ENCODE data around the gene DIS3L2.

Gene DIS3L2

DNA sequence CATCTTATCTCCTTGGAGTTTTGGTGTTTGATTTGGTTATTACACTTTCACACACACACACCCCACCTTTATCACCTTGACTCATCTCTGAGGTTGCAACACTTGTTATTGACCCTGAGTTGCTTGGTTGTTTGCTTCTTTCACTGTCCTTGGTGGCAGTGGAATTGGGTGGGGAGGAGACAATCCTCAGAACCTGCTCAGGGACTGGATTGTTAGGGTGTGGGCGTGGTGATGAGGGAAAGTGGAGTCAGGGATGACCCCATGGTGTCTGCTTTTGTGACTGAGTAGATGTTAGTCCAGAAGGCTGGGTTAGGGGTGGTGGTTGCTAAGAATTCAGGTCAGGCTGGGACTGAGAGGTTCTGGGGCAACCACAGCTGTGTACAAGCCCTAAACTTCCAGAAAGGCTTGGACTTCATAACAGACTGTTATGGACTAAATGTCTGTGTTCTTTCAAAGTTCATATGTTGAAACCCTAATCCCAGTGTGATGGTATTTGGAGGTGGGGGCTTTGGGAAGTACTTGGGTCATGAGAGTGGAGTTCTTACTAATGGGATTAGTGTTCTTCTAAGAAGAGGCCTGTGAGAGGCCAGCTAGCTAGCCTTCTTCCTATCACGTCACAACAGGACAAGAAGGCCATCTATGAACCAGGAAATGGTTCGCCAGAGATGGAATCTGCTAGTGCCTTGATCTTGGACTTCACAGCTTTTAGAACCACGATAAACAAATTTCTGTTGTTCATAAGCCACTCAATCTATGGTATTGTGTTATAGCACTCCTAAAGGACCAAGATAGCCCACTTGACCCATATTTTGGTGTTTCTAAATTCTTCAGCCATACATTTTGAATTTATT lies 3.4 kb upstream of the DIS3L2 start:
- DNase-seq = no peak

DNA sequence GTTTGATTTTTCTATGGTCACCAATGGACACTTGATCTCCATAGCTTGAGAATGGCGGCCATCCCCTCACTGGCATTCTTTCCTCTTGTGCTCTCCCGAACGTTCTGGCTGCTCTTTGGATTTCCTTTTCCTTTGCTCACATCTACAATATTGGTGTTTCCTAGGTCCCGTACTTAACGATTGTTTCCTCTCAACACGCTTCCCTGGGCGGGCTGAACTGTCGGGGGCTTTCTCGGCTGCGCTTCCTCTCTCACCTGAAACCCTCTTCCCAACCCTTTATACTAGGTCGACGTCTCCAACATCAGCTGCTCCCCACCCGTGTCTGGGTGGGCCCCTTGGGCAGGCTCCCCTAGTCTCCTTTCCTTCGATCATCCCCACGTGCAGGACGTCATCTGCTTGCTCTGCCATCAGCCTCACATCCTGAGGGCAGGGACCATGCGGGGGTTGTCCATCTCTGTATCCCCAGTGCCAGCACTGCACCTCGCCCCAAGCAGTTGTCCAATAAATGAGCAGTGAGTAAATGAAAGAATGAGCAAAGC lies 634 bp upstream of the DIS3L2 start:
- no peak for DNase-seq

DNA sequence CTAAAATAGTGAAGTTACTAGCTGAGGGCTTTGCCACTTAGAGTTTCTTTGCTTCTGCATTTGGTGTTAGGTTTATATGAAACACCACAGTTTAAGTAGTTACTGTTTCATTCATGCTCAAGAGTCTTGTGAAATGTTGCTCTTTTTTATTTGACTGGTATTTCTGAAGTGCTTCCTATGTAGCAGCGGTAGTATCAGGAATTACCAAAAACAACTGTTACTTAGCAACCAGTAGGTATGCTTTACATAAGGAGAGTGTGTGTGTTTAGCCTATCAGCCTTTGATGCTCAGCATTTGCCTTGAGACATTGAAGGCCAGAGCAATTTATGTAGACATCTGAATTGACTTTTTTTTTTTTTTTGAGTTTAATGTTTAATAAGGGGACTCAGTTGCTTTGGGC lies 3.6 kb downstream of the DIS3L2 start:
- DNase-seq = no peak

DNA sequence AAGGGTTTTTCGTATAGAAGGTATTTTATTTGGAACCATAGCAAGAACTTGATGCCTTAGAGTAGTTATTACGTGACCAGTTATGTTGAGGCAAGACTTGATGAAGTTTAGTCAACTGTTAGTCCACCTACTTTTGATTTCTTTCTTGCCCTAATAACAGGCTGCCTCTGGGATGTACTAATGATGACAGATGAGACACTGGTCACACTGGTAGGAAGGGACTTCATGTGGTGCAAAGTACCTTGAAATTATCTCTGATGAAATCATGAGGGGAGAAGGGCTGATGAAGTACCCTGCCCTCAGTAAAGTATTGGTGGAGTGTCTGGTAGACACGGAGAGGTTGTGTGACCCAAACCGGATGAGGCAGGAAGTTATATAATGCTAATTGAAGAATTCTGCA lies 5.4 kb downstream of the DIS3L2 start:
- no peak for DNase-seq

DNA sequence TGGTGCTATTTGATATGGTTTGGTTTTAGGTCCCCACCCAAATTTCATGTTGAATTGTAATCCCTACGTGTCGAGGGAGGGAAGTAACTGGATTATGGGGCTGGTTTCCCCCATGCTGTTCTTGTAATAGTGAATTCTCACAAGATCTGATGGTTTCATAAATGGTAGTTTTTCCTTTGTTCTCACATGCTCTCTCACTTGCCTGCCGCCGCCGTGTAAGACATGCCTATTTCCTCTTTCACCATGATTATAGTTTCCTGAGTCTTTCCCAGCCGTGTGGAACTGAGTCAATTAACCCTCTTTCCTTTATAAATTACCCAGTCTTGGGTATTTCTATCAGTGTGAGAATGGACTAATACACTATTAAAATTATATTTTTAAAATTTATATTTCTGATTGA lies 7.3 kb downstream of the DIS3L2 start:
- no peak for DNase-seq

DNA sequence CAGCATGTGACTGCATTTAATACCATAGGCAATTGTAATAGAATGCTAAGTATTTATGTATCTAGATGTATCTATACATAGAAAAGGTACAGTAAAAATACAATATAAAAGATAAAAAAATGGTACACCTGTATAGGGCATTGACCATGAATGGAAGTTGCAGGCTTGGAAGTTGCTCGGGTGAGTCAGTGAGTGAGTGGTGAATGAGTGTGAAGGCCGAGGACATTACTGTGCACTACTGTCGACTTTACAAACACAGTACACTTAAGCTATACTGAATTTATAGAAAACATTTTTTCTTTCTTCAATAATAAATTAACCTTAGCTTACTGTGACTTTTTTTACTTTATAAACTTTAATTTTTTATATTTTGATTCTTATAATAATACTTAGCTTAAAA lies 8.9 kb downstream of the DIS3L2 start:
- no peak for DNase-seq

DNA sequence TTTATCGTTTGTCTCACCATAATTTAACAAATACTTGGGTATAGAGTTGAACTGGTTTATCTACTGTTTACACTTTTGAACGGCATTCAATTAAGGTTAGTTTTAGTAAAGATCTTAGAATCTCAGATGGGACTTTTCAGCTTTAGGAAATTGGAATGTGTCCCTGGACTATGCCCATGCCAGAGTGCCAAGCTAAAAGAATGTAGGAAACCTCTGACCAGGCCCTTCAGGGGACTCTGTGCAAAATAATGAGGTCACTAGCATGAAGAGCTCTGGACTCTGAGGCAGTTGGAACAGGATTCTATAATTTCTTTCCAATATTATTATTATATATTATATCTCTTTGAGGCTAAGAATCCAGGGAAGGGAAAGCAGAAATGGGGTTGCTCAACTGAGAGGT lies 13.5 kb downstream of the DIS3L2 start:
- no peak for DNase-seq

DNA sequence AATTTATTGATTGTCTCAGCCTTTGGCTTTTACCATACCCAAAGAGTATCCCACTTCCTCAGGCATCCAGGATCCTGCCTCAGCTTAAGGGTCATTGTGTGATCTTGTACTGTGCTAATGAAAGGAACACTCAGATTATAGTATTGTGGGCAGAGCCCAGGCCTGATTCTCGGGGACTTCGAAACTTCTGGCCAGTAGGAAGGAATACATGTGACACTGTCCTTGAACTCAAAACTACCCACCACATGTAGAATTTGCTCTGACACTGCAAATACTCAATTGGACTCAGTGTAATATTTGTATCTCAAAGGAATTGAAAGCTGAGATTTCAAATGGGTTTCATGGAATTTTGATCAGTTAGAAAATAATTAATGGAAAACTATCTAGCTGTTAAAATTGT lies 15.9 kb downstream of the DIS3L2 start:
- no peak for DNase-seq

DNA sequence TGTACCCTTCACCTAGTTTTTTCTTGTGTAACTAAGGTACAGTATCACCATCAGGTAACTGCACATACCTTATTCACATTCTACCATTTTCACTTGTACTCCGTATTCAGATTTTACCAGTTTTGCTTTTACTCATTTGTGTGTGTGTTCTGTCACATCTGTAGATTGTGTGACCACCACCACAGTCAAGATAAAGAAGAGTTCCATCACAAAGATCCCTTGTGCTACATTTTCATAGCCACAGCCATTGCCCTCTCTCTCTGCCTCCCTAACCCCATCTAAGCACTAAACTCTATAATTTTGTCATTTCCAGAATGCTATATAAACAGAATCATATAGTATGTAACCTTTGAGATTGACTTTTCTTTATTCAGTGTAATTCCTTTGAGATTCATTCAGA lies 23.5 kb downstream of the DIS3L2 start:
- DNase-seq = no peak

DNA sequence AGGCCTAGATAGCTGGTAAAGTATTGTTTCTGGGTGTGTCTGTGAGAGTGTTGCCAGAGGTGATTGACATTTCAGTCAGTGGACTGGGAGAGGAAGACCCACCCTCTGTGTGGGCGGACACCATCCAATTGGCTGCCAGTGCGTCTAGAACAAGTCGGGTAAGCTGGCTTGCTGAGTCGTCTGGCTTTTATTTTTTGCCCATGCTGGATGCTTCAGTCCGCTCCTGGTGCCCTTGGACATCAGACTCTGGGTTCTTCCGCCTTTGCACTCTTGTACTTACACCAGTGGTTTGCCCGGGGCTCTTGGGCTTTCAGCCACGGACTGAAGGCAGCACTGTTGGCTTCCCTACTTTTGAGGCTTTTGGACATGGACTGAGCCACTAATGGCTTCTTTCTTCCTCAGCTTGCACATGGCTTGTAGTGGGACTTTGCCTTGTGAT lies 24.3 kb downstream of the DIS3L2 start:
- no peak for DNase-seq

DNA sequence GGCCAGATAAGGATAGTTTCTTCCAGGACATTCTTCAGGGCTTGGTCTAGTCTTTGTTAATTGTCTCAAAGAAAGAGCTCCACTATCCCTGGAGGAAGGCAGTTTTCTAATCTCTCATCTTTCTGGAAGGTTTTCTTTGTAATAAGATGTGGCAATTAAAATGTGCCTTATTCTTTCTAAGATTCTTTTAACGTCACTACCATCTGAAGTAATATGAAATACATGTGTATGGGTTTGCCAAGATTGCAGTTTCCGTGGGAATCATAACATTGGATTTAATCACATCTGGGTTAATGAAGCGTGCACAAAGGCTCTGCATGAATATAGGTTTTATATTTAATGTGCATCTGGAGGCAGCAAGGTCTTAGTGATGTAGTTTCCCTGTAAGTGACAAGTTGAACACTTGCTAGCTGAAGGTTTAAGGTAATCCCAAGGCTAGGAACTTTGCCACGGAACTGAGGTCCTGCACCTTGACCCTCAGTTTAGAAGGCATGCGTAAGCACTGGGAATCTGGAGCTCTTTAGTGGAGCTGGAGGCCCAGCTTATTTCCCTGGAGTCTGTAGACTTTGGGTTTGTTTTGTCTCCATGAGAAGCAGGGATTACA lies 25.7 kb downstream of the DIS3L2 start:
- no peak for DNase-seq

DNA sequence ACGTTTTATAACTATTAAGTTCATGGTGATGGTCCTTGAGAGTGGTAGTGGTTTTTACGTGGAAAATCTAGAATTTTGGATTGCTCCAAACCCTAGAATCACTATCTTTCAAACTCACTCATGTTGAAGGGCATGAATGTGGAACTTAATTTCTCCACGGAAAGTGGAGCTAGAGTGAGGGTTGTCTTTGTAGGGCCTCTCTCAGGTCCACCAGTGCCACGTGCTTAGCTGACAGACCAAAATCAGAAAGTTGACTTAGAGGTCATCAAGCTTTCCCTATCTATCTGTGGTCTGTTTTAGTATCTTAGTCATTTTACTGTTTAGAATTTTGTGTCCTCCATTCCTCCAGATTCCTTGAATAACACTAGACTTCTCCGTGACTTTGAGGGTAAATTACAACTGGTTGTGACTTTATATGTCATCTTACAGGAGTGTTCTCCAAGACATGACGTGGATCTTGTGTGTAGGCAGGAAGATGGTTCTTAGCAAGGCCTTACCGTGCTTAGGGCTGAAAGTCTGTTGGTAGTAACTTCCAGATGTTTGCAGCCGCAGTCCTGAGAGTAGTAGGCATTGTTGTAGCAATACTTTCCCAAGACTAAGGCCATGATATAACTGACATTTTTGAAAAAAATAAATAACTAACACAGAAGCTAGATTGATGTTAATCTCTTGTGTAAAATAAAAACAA lies 26.8 kb downstream of the DIS3L2 start:
- no peak for DNase-seq

DNA sequence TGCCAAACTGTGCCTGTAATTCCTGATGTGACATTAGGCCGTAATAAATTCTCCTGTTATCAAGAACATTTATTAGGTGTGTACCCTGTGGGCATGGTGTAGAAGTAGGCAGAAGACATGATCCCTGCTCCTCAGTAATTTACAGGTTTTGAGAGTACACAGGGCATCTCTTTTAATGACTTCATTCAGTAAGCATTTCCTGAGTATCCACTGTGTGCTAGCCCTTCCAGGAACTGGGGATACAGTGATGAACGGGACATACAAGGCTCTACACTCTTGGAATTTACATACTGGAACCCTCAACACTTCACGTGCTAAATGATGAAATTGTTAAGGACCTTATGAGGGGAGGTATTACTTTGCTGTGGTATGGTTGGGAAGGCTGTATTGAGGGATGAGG lies 30.2 kb downstream of the DIS3L2 start:
- DNase-seq = no peak

DNA sequence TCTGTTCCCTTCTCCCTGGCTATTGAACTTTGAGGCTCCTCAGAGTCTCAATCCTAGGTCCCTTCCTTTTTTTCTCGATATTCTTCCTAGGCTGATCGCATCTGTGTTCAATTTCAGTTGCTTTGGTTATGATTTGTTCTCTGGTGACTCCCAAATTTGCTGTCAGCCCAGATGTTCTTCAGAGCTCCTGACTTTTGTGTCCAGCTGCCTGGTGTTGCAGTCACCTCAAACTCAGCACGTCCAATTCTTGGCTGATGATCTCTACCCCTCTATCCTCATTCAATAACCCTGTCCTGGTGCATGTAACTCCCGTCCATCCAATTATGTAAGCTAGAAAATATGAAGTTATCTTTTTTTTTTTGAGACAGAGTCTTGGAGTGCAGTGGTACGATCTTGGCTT lies 31.4 kb downstream of the DIS3L2 start:
- DNase-seq = no peak

DNA sequence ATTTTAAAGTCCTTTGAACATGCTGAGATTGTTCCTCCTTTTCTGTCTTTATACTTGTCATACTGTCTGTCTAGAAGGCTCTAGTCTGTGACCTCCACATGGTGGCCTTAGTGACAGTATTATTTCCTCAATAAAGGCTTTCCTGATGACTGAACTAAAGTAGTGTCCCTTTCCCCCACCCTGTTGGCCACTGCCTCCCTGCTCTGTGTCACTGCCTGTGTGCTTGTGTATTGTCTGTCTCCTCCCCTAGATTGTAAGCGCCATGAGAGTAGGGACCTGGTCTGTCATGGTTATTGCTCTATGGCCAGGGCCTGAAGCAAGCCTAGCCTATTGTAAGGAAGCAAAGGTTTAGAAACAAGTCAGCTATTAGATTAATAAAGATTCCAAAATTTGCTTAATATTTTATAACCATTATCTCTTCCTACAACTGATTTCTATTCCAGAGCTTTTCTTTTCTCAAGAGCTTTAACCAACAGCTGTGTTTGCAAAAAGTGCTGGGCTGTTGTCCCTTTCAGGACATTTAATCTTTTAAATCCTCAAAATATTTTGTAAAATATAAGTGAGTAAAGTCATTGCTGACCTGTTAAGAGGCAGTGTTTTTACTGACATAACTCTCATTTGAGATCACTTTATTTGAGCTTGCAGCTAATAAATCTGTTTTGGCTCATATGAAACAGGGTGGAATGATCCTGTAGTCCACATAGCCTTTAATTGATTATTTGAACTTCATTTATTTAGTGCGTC lies 35.5 kb downstream of the DIS3L2 start:
- no peak for DNase-seq

DNA sequence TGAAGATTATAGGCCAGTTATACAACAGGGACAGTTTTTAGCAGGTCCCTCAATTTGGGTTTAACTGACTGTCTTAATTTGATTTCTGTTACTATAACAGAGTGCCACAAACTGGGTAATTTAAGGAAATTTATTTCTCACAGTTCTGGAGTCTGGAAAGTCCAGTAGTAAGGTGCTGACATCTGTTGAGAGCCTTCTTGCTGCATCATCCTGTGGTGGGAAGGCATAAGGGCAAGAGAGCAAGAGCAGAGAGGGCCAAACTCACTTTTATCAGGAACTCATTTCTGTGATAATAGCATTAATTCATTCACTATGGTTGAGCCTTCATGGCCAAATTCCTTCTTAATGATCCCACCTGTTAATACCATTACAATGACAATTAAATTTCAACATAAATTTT lies 36.5 kb downstream of the DIS3L2 start:
- DNase-seq = no peak

DNA sequence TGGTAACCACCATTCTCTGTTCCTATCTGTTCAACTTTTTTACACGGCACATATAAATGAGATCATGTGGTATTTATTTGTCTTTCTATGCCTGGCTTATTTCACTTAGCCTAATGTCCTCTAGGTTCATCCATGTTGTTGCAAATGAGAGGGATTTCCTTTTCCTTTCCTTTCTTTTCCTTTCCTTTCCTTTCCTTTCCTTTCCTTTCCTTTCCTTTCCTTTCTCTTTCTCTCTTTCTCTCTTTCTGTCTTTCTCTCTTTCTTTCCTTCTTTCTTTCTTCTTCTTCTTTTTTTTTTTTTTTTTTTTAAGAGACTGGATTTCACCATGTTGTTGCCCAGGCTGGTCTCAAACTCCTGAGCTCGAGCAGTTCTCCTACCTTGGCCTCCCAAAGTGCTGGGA lies 38.9 kb downstream of the DIS3L2 start:
- no peak for DNase-seq

DNA sequence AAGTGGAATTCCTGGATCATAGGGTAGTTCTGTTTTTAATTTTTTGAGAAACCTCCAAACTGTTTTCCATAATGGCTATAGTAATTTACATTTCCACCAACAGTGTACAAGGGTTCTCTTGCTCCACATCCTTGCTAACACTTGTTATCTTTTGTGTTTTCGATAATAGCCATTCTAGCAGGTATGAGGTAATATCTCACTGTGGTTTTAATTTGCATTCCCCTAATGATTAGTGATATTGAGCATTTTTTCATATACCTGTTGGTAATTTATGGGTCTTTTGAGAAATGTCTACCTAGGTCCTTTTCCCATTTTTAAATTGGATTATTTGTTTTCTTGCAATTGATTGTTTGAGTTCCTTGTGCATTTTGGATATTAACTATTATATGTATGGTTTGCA lies 39.6 kb downstream of the DIS3L2 start:
- no peak for DNase-seq

DNA sequence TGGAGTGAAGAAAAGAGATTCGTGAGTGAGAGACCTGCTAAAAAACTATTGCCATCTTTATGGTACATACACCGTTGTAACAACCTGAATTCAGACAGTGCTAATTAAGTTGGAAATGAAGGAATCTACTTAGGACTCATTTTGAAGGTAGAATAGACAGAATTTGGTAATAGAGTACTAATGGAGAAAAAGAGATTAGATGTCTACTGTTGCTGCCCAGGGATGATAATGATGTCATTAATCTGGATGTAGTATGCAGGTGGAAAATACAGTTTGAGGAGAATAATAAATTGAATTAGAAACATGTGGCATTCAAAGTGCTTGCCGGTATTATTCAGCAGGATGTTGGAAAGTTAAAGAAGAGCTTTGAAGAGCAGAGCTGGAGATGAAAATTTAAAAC lies 44.7 kb downstream of the DIS3L2 start:
- no peak for DNase-seq

DNA sequence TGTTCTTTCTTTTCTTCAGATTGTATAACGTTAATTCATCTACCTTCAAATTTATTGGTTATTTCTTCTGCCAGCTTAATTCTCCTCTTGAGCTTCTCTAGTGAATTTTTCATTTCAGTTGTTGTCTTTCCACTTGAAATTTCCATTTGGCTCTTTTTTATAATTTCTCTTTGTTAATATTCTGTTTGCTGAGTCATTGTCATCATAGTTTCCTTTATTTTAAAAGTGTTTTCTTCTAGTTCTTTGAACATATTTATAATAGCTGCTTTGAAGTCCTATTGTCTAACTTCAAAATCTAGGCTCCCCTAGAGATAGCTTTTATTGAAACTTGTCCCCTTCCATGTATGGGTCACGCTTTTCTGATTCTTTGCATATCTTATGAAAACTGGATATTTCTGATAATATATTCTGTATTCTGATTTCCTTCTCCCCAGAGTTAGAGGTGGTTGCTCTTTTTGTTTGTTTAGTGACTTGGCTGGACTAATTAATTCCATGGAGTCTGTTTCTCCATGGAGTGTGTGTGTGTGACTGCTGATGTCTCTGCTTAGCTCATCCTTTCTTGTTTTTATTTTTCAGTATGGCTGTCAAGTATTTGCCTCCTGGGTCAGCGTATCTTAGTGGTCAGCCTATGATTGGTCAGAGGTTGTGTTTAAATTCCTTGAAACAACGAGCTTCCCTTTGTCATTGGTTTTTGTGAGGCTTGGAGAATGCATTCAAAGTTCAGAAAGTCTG lies 47.6 kb downstream of the DIS3L2 start:
- DNase-seq = no peak

DNA sequence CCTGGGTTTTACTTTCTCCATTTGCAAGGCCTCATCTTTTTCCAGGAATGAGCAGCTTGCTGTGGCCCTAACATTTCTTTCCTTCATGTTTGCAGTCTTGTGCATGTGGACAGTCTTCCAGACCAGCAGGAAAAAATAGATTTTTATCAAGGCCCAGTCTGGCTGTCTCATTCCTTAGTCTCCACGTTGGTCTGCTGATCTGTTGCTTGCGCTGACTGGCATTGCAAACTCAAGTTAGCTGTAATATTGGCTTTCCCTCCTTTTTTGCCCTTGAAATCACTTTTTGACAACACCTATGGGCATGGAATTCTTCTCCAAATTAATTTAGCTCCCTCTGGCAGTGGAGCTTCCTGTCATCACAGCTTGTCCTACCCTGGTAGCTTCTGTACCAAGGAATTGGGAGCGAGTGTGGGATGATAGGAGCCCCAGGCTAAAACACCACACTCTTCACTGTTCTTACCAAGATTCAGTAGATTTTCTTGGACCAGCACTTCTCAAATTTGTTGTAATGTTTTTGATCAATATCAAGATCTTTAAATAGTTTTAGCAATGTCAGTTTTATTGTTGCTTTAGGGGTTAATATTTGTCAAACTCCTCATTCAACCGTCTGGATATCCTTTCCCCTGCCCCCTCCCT lies 48.2 kb downstream of the DIS3L2 start:
- no peak for DNase-seq
